Measurements from ENCODE around the gene WNT2.

Gene WNT2

GRCh38 chr7:117238937-117239336, 83.9 kb downstream of the WNT2 start:
- Histone ChIP-seq H3K4me1 (no peaks in the 10 kb centered on the region), H3K4me3 (no peak overlapping the region), H3K27me3 (ENCODE audit: low read depth) (no peaks in the 10 kb centered on the region), H3K9me3 (no peaks in the 10 kb centered on the region), H3K36me3 (replicated peaks) (no peaks in the 10 kb centered on the region)
- DNase-seq (ENCODE audit: low spot score in 2 of 2), result no peak
- in situ Hi-C loops (cut with MboI; ENCODE audit: low sequenced_read_pairs), result no loop called here

GRCh38 chr7:117238472-117238871, 84.4 kb downstream of the WNT2 start:
- no peaks in the 10 kb centered on the region for H3K9me3 ChIP-seq
- no peaks in the 10 kb centered on the region for H3K4me1 ChIP-seq
- in situ Hi-C loops (cut with MboI; ENCODE audit: low sequenced_read_pairs), result no loop called here
- H3K36me3 ChIP-seq (replicated peaks), result no peaks in the 10 kb centered on the region
- no peaks in the 10 kb centered on the region for H3K27me3 ChIP-seq (ENCODE audit: low read depth)
- no peak overlapping the region for H3K4me3 ChIP-seq
- DNase-seq (ENCODE audit: low spot score in 2 of 2), result no peak

GRCh38 chr7:117237646-117238045, 85.2 kb downstream of the WNT2 start:
- Histone ChIP-seq H3K36me3 (replicated peaks) (no peaks in the 10 kb centered on the region), H3K4me1 (no peaks in the 10 kb centered on the region), H3K4me3 (no peak overlapping the region), H3K9me3 (no peaks in the 10 kb centered on the region), H3K27me3 (ENCODE audit: low read depth) (no peaks in the 10 kb centered on the region)
- in situ Hi-C loops (cut with MboI; ENCODE audit: low sequenced_read_pairs), result no loop called here
- no peak for DNase-seq (ENCODE audit: low spot score in 2 of 2)

- H3K27me3 ChIP-seq (ENCODE audit: low read depth), result no peaks in the 10 kb centered on the region
- DNase-seq (ENCODE audit: low spot score in 2 of 2), result no peak
- no peaks in the 10 kb centered on the region for H3K36me3 ChIP-seq (replicated peaks)
- in situ Hi-C loops (cut with MboI; ENCODE audit: low sequenced_read_pairs), result no loop called here
- no peaks in the 10 kb centered on the region for H3K9me3 ChIP-seq
- no peaks in the 10 kb centered on the region for H3K4me1 ChIP-seq
- H3K4me3 ChIP-seq, result no peak overlapping the region
These were observed 91.9 kb downstream of the WNT2 start for GRCh38 chr7:117231047-117231359.

GRCh38 chr7:117230276-117231046, 92.4 kb downstream of the WNT2 start:
- DNase-seq (ENCODE audit: low spot score in 2 of 2), result no peak
- in situ Hi-C loops (cut with MboI; ENCODE audit: low sequenced_read_pairs), result no loop called here

GRCh38 chr7:117229350-117229749, 93.5 kb downstream of the WNT2 start:
- Histone ChIP-seq H3K9me3 (no peaks in the 10 kb centered on the region), H3K36me3 (replicated peaks) (no peaks in the 10 kb centered on the region), H3K4me1 (no peaks in the 10 kb centered on the region), H3K27me3 (ENCODE audit: low read depth) (no peaks in the 10 kb centered on the region), H3K4me3 (no peak overlapping the region)
- DNase-seq (ENCODE audit: low spot score in 2 of 2), result no peak
- in situ Hi-C loops (cut with MboI; ENCODE audit: low sequenced_read_pairs), result no loop called here

More at GRCh38 chr7:117230276-117231046, 92.4 kb downstream of the WNT2 start:
- no peak overlapping the region for H3K4me3 ChIP-seq
- no peaks in the 10 kb centered on the region for H3K9me3 ChIP-seq
- H3K27me3 ChIP-seq (ENCODE audit: low read depth), result no peaks in the 10 kb centered on the region
- H3K36me3 ChIP-seq (replicated peaks), result no peaks in the 10 kb centered on the region
- H3K4me1 ChIP-seq, result no peaks in the 10 kb centered on the region

GRCh38 chr7:117227091-117227490, 95.8 kb downstream of the WNT2 start:
- Histone ChIP-seq H3K9me3 (no peaks in the 10 kb centered on the region), H3K27me3 (ENCODE audit: low read depth) (no peaks in the 10 kb centered on the region), H3K4me3 (no peak overlapping the region), H3K36me3 (replicated peaks) (no peaks in the 10 kb centered on the region), H3K4me1 (no peaks in the 10 kb centered on the region)
- in situ Hi-C loops (cut with MboI; ENCODE audit: low sequenced_read_pairs), result no loop called here
- no peak for DNase-seq (ENCODE audit: low spot score in 2 of 2)

GRCh38 chr7:117225536-117225935, 97.3 kb downstream of the WNT2 start:
- H3K27me3 ChIP-seq (ENCODE audit: low read depth), result no peaks in the 10 kb centered on the region
- H3K4me1 ChIP-seq, result no peaks in the 10 kb centered on the region
- no peak for DNase-seq (ENCODE audit: low spot score in 2 of 2)
- in situ Hi-C loops (cut with MboI; ENCODE audit: low sequenced_read_pairs), result no loop called here
- no peaks in the 10 kb centered on the region for H3K36me3 ChIP-seq (replicated peaks)
- H3K4me3 ChIP-seq, result no peak overlapping the region
- H3K9me3 ChIP-seq, result no peaks in the 10 kb centered on the region

All from HAP-1 (cell line).